Measurements from ENCODE around the gene GNL3L. TPM values are rescaled to one million over a fixed set of nuclear protein-coding genes. Genes with fewer than 3 reads are reported as not detected.
"Not testable (repeated sequence)": the region's sequence is repeated elsewhere in the genome, so short reads cannot be mapped to it uniquely, and the experiment has no call there.

The GNL3L gene
- total RNA-seq, 1 donor from 2014 or later = 41.3 TPM

DNA sequence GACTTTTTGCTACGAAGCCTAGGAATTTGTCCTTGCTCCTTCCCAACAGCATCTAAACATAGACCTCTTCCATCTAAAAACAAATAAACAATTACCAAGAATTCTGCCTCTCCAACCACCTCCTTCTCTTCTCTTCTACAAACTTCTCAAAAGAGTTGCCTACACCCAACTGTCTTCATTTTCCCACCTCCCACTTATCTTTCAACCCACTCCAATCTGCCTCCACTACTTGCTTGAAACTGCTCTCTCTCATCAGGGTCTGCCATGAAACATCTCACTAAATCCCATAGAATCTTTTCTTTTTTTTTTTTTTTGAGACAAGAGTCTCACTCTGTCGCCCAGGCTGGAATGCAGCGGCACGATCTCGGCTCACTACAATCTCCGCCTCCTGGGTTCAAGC is 33.1 kb upstream of the GNL3L start:
- DNase-seq (ENCODE audit: low spot score in 2 of 2, unreplicated experiment in 2 of 2) = no peak
- no peaks in the 10 kb centered on the region for H3K36me3 Mint-ChIP-seq
- no peaks in the 10 kb centered on the region for H3K27me3 Mint-ChIP-seq (ENCODE audit: low read depth)
- H3K4me3 Mint-ChIP-seq = peak overlapping the region; percentile 80
- peak overlapping the region; percentile 91 for H3K27ac Mint-ChIP-seq
- peaks cover 26% of the 10 kb centered on the region for H3K9me3 Mint-ChIP-seq
- H3K4me1 Mint-ChIP-seq = peaks cover 25% of the 10 kb centered on the region
- TF ChIP-seq, protein P1, sequence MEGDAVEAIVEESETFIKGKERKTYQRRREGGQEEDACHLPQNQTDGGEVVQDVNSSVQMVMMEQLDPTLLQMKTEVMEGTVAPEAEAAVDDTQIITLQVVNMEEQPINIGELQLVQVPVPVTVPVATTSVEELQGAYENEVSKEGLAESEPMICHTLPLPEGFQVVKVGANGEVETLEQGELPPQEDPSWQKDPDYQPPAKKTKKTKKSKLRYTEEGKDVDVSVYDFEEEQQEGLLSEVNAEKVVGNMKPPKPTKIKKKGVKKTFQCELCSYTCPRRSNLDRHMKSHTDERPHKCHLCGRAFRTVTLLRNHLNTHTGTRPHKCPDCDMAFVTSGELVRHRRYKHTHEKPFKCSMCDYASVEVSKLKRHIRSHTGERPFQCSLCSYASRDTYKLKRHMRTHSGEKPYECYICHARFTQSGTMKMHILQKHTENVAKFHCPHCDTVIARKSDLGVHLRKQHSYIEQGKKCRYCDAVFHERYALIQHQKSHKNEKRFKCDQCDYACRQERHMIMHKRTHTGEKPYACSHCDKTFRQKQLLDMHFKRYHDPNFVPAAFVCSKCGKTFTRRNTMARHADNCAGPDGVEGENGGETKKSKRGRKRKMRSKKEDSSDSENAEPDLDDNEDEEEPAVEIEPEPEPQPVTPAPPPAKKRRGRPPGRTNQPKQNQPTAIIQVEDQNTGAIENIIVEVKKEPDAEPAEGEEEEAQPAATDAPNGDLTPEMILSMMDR (IDR thresholded peaks at IDR 0.05; ENCODE audit: unreplicated experiment) = no peak

DNA sequence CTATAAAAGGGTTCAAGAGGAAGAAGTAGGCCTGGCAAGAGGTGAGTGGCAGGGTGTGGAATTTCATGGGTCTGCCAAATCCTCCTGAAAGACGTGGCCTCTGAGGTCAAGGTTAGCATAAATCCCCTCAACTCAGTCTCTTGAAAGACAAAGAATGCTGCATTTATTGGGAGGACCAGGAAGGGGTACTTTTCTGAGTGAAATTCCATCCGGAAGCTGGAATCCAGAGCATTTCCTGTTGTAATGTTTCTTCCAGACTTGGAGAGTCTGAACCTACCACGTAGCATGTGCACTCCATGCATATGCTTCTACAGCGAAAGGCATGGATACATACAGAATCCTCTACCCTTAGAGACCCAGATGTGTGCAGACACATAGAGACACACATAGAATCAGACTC is 20.6 kb upstream of the GNL3L start:
- H3K9me3 Mint-ChIP-seq = peaks cover 16% of the 10 kb centered on the region
- peaks cover 2% of the 10 kb centered on the region for H3K36me3 Mint-ChIP-seq
- peaks cover 4% of the 10 kb centered on the region for H3K4me1 Mint-ChIP-seq
- H3K27ac Mint-ChIP-seq = peak overlapping the region; percentile 91
- no peaks in the 10 kb centered on the region for H3K27me3 Mint-ChIP-seq (ENCODE audit: low read depth)
- TF ChIP-seq, protein P1 (IDR thresholded peaks at IDR 0.05; ENCODE audit: unreplicated experiment) = no peak
- H3K4me3 Mint-ChIP-seq = no peak overlapping the region
- DNase-seq (ENCODE audit: low spot score in 2 of 2, unreplicated experiment in 2 of 2) = no peak

DNA sequence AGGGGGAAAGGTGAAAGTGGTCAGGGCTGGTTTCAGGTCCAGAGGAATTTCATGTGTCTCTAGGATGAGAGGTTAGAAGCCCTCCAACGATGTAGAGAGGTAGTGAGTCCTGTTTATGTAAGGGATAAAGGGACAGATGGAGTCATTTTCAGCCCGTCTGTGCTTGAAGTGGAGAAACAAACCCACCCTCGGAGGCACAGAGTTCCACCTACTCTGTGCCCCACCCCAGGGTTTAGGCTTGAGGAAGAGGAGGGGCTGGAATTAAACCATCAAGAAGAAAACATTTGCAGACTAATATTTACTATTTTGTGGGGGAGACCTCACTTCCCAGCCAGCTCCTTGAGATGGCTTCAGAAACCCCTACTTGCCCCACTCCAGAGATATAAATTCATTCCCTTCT is 868 bp upstream of the GNL3L start:
- TF ChIP-seq, protein P1 (IDR thresholded peaks at IDR 0.05; ENCODE audit: unreplicated experiment) = no peak
- H3K27me3 Mint-ChIP-seq (ENCODE audit: low read depth) = no peaks in the 10 kb centered on the region
- H3K9me3 Mint-ChIP-seq = peaks cover 19% of the 10 kb centered on the region
- peak overlapping the region; percentile 91 for H3K4me3 Mint-ChIP-seq
- H3K36me3 Mint-ChIP-seq = peaks cover 1% of the 10 kb centered on the region
- no peak for DNase-seq (ENCODE audit: low spot score in 2 of 2, unreplicated experiment in 2 of 2)
- peaks cover 15% of the 10 kb centered on the region for H3K4me1 Mint-ChIP-seq
- H3K27ac Mint-ChIP-seq = peak overlapping the region; percentile 96

DNA sequence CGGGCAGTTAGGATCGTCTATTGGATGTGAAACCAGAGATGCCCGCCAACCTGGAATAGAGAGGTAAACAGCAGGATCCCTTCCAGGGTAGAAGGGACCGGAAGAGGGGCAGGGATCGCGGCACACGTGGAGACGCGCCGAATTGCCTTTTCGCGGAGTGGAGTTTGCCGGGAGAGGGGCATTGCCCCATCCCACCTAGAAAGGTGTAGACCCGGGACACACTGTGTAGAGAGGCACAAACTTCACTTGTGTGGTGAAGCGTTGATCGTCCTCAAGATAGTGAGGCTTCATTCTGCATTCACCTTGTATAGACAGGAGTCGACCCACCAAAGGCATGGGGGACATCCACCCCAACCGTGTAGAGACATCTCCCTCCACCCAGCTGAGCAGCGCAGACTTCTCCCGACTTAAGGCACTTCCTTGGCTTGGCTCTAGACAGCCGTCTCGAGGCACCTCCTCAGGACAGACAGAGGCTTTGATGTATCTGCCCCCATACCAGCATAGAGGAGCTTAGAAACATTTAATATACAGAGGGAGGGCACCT is 410 bp downstream of the GNL3L start:
- H3K4me3 Mint-ChIP-seq = peak overlapping the region; percentile 91
- peaks cover 16% of the 10 kb centered on the region for H3K9me3 Mint-ChIP-seq
- no peak for DNase-seq (ENCODE audit: low spot score in 2 of 2, unreplicated experiment in 2 of 2)
- H3K27ac Mint-ChIP-seq = peak overlapping the region; percentile 95
- H3K4me1 Mint-ChIP-seq = peaks cover 18% of the 10 kb centered on the region
- H3K27me3 Mint-ChIP-seq (ENCODE audit: low read depth) = no peaks in the 10 kb centered on the region
- TF ChIP-seq, protein P1 (IDR thresholded peaks at IDR 0.05; ENCODE audit: unreplicated experiment) = no peak
- no peaks in the 10 kb centered on the region for H3K36me3 Mint-ChIP-seq

DNA sequence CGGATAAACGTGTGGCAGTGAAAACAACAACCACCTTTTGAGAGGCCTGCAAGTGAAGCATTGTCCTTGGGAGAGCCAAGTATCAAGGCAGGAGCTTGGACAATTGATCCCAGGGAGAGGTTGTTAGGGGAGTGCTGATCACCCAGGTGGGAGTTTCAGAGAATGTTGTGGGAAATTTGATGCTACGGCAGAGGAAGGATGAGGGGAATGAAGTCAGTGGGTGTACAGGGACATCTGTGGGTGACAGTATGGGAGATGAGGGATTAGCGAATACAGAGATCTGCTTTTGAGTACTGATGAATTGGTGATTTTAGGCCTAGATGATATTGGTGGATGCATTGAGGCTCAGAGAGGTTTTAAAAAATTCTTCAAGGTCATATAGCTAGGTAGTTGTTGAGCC is 4.3 kb downstream of the GNL3L start:
- Mint-ChIP-seq H3K4me3 (no peak overlapping the region), H3K27ac (peak overlapping the region; percentile 12), H3K9me3 (peaks cover 8% of the 10 kb centered on the region), H3K4me1 (peaks cover 16% of the 10 kb centered on the region), H3K27me3 (ENCODE audit: low read depth) (no peaks in the 10 kb centered on the region), H3K36me3 (peaks cover 3% of the 10 kb centered on the region)
- DNase-seq (ENCODE audit: low spot score in 2 of 2, unreplicated experiment in 2 of 2) = no peak
- TF ChIP-seq, protein P1 (IDR thresholded peaks at IDR 0.05; ENCODE audit: unreplicated experiment) = no peak

DNA sequence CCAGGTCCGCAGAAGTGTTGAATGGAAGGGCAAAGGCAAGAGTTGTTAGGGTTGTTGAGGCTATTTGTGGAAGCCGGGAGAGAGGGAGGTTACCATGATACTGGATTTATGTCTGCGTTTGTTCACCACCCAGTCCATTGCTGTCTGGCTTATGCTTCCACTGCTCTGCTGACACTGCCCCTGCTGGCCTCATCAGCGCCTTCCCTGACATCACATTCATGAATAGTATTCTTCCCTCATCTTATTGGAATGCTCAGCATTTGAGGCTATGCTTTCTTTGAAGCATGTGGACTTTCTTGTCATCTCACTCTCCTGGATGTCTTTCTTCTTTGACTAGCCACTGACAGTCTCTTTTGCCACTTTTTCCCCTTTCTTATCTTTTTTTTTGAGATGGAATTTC is 10.3 kb downstream of the GNL3L start:
- H3K4me3 Mint-ChIP-seq = no peak overlapping the region
- no peaks in the 10 kb centered on the region for H3K4me1 Mint-ChIP-seq
- H3K27me3 Mint-ChIP-seq (ENCODE audit: low read depth) = no peaks in the 10 kb centered on the region
- no peak for DNase-seq (ENCODE audit: low spot score in 2 of 2, unreplicated experiment in 2 of 2)
- TF ChIP-seq, protein P1 (IDR thresholded peaks at IDR 0.05; ENCODE audit: unreplicated experiment) = no peak
- peaks cover 12% of the 10 kb centered on the region for H3K9me3 Mint-ChIP-seq
- peaks cover 30% of the 10 kb centered on the region for H3K36me3 Mint-ChIP-seq
- peak overlapping the region; percentile 85 for H3K27ac Mint-ChIP-seq

DNA sequence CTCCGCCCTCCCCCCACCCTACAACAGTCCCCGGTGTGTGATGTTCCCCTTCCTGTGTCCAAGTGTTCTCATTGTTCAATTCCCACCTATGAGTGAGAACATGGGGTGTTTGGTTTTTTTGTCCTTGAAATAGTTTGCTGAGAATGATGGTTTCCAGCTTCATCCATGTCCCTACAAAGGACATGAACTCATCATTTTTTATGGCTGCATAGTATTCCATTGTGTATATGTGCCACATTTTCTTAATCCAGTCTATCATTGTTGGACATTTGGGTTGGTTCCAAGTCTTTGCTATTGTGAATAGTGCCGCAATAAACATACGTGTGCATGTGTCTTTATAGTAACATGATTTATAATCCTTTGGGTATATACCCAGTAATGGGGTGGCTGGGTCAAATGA is 12.2 kb downstream of the GNL3L start:
- DNase-seq (ENCODE audit: low spot score in 2 of 2, unreplicated experiment in 2 of 2); H3K4me1 Mint-ChIP-seq; H3K4me3 Mint-ChIP-seq; H3K27ac Mint-ChIP-seq; H3K27me3 Mint-ChIP-seq (ENCODE audit: low read depth): not testable (repeated sequence)
- H3K9me3 Mint-ChIP-seq = peaks cover 11% of the 10 kb centered on the region
- peaks cover 29% of the 10 kb centered on the region for H3K36me3 Mint-ChIP-seq

All from mesothelial cell of epicardium (in vitro differentiated cells).